HTERT RPE-1 (cell line): Measurements from ENCODE around the gene KIRREL1.
"Not testable (repeated sequence)": the region's sequence is repeated elsewhere in the genome, so short reads cannot be mapped to it uniquely, and the experiment has no call there.

Experiments used
- in situ Hi-C: fragments of 300-500 bp; cut with MboI; formaldehyde crosslinking; loops from 4 replicates; pipeline ENCODE4 v1.14.3; 2020; ENCODE audit warnings: low sequenced_read_pairs

The KIRREL1 gene

GRCh38 chr1:158122833-158123388 lies 129.5 kb downstream of the KIRREL1 start:
- in situ Hi-C loops, result loop anchor here (25.0 kb wide), 1 partner anchor 136 kb away; the partner anchor contains the start of gene KIRREL1

- in situ Hi-C loops, result loop anchor here (25.0 kb wide), 1 partner anchor 137 kb away; the partner anchor contains the start of gene KIRREL1
Measured at GRCh38 chr1:158124034-158124433, 130.6 kb downstream of the KIRREL1 start.

GRCh38 chr1:158124999-158125398 lies 131.6 kb downstream of the KIRREL1 start:
- in situ Hi-C loops, result loop anchor here (25.0 kb wide), 1 partner anchor 138 kb away; the partner anchor contains the start of gene KIRREL1

GRCh38 chr1:158126425-158126824 lies 133.0 kb downstream of the KIRREL1 start:
- in situ Hi-C loops, result no loop called here

- in situ Hi-C loops, result not testable (repeated sequence)
Measured at GRCh38 chr1:158128531-158128930, 135.1 kb downstream of the KIRREL1 start.

- in situ Hi-C loops, result no loop called here
Measured at GRCh38 chr1:158131217-158131616, 137.8 kb downstream of the KIRREL1 start.

GRCh38 chr1:158140764-158141192 lies 147.3 kb downstream of the KIRREL1 start:
- in situ Hi-C loops, result no loop called here

GRCh38 chr1:158145173-158145719 lies 151.8 kb downstream of the KIRREL1 start:
- in situ Hi-C loops, result no loop called here

- in situ Hi-C loops, result no loop called here
Measured at GRCh38 chr1:158146165-158146564, 152.7 kb downstream of the KIRREL1 start.

- in situ Hi-C loops, result no loop called here
Measured at GRCh38 chr1:158146739-158147138, 153.3 kb downstream of the KIRREL1 start.

GRCh38 chr1:158147401-158147800 lies 154.0 kb downstream of the KIRREL1 start:
- in situ Hi-C loops, result no loop called here

- in situ Hi-C loops, result no loop called here
Measured at GRCh38 chr1:158147869-158148268, 154.4 kb downstream of the KIRREL1 start.

- in situ Hi-C loops, result no loop called here
Measured at GRCh38 chr1:158148468-158148867, 155.0 kb downstream of the KIRREL1 start.

GRCh38 chr1:158149175-158149574 lies 155.7 kb downstream of the KIRREL1 start:
- in situ Hi-C loops, result no loop called here
